ENCODE data around the gene IL17REL. TPM values are rescaled to one million over a fixed set of nuclear protein-coding genes. Genes with fewer than 3 reads are reported as not detected.

Gene IL17REL
- polyA plus RNA-seq, 4 donors: 0.06 TPM; not detected in 3

DNA sequence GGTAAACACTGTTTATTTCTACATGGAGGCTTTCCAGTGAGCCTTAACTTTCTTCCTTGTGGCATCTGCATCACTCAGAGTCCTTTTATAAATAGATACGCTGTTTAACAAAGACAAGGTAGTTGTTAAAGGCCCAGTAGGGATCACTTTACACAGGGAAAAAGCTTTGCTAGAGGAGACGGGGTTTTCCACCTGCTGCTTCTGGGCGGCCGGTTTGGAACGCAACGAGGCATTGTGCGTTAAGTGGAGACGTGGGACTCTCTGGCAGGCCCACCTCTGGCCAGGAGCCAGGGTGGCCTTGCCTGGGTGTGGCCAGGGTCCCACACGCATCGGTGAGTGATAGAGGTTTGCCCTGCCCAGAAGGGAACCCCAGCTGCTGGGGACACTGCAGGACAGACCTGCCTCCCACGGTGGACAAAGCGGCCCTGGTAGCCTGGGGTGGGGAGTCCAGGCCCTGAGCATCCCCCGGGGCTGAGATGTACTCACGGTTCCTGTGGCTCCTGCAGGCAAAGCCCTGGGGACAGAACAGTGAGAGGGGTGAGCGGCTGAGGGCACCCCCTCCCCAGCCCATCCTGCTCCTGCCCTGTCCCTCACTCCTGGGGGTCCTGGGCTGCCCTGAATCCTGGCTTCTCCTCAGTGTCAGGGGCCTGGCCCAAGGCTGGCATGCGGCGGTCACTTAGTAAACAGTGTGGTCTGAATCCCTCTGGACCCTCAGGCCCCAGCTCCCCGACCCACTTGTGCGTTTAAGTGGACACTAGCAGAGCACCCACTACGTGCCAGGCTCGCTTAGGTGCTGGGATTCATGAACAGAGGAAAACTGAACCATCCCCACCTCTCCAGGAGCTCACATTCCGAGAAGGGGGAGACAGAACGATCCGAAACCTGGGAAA is 4.2 kb downstream of the IL17REL start:
- DNase-seq (ENCODE audit: low read depth in 4 of 4, low spot score in 2 of 4): no peak

DNA sequence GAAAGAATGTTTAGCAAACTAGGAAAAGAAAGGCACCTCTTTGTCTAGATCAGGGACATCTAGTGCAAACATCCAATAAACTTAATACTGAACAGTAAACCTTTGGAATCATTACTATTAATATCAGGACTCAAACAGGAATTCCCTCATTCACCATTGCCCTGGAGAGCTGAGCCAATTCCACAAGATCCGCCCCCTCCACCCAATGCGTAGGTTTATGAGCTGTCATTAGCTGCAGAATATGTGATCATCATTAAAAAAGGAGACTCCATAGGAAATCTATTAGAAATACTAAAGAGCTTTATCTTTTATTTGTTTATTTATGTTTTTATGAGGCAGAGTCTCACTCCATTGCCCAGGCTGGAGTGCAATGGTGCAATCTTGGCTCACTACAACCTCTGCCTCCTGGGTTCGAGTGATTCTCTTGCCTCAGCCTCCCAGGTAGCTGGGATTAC is 5.5 kb downstream of the IL17REL start:
- DNase-seq (ENCODE audit: low read depth in 4 of 4, low spot score in 2 of 4): no peak

DNA sequence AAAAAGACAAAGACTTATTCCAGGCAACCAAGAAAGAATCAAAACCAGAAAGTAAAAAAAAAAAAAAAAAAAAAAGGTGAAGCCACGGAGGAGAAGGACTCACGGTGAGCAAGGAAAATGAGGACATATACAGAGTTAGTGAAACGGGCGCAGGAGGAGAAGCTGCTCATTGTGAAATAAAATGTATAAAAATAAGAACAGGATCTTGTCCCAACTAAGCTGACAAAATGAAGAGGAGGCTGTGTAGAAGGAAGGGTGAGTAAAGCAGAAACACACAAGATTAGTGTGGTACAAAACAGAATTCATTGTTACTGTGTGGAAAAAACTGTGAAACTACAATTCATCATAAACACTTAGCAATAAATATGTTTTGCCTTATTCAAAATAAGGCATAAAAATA is 7.6 kb downstream of the IL17REL start:
- DNase-seq (ENCODE audit: low read depth in 4 of 4, low spot score in 2 of 4): no peak

DNA sequence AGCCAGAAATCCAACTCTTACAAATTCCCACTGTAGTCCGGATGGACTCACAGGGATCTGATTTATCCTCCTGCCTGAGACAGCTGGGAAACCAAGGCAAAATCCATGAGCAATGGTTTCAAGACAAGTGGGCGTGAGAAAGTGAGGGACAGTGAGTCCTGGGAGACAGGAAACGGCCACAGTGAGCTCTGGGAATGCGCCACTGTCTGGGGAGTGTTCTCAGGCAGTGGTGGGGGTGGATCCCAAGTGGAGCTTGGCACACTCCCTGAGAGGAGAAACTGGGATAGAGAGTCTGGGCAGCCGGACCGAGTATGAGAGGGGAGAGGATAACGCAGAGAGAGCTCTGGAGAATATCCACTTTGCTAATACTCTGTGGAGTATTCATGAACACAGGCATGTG is 9.8 kb downstream of the IL17REL start:
- no peak for DNase-seq (ENCODE audit: low read depth in 4 of 4, low spot score in 2 of 4)

DNA sequence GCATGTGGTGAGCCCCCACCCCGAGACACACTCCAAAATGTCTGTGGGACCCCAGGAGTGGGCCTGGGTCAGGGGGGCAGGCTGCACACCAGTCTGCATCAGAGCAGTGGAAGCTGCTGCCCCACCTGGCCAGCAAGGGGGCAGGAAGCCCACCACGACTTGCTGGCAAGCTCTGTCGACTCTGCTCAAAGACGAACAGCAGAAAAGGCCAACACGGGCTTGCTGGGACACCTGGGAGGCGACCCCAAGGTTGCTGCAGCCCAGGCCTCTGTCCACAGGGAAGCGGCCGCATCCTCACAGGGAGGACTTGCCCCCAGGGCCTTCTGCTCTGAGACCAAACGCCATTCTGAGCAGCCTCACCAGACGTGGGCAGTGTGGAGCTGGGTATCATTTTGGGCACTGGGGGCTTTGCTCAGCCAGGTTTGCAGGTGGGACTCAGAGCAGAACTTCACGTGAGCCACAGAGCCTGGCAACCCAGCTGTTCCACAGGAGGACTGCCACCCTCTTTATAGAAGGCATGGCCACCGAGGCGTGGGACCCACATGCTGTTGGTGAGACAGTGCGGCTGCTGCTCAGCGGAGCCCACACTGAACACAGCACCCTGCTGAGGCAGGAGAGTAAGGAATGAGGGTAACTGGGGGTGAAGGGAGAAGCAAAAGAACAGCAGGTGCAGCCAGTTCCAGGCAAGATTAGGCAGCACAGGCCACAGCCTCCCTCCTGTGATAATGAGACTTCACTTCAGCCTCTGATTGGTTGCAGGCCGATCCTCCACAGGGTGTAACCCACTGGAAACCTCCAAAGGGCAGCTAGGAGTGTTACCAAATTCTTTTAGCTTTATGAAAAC is 11.0 kb downstream of the IL17REL start:
- no peak for DNase-seq (ENCODE audit: low read depth in 4 of 4, low spot score in 2 of 4)

DNA sequence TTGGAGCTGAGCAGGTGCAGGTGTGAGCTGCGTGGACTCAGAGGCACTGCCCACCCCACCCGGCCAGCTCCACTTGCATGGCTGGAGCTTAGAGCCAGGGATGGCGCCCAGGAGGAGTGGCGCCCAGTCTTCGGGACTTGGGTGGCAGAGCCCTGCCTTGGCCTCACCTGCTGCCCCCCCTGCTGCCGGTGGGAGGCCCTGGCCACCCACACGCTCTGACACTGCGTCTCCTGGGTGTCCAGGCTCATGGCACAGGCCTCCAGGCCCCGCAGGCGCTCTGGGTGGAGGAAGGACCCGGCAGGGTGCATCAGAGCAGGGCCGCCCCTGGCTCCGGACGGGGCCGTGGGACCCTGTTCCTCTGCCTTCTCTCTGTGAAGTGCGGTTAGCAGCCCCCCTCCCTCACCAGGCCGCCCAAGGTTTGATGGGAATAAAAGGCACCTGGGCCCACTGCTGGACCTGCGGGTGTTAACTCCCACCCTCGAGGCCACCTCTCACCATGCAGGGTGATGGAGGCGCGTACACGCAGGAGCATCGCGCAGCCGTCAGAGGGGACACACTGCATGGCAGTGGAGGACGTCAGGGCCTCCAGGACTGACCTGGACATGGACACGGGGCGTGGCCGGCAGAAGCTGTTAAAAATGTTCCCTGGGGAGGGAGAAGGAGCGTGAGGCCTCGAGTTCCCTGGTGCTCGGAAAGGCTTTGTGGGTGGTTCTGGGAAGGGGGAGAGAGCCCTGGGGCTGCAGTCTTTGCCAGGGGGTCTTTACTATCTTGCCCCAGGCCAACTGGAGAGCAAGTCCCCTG is 11.8 kb downstream of the IL17REL start:
- DNase-seq (ENCODE audit: low read depth in 4 of 4, low spot score in 2 of 4): no peak

DNA sequence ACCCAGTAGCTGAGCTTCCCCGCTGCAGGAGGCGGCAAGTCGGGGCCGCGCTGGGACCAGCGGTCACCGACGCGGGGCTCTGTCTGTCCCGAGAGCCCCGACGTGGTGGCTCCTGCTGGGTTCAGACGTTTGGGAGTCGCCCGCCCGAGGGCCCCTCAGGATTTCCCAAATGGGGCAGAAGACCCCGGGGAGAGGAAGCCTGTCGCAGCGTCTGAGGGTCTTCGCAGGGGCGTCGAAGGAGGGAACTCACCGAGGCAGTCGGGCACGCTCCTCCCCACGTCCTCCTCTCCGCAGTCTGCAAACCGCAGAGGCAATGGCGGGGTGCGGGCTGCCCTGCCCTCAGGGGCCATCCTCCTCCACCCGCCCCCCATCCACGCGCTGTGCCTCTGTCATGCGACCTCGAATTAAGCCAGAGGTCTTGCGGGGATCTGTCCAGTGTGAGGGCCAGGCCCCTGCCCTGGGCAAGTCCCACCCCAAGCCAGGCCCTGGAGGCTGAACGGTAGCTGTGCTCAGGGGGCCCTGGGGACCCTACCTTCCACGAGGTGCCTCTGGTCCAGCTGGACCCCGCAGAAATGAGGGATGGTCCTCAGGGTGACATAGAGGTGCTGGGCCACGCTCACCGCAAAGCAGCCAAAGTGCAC is 12.5 kb downstream of the IL17REL start:
- no peak for DNase-seq (ENCODE audit: low read depth in 4 of 4, low spot score in 2 of 4)

DNA sequence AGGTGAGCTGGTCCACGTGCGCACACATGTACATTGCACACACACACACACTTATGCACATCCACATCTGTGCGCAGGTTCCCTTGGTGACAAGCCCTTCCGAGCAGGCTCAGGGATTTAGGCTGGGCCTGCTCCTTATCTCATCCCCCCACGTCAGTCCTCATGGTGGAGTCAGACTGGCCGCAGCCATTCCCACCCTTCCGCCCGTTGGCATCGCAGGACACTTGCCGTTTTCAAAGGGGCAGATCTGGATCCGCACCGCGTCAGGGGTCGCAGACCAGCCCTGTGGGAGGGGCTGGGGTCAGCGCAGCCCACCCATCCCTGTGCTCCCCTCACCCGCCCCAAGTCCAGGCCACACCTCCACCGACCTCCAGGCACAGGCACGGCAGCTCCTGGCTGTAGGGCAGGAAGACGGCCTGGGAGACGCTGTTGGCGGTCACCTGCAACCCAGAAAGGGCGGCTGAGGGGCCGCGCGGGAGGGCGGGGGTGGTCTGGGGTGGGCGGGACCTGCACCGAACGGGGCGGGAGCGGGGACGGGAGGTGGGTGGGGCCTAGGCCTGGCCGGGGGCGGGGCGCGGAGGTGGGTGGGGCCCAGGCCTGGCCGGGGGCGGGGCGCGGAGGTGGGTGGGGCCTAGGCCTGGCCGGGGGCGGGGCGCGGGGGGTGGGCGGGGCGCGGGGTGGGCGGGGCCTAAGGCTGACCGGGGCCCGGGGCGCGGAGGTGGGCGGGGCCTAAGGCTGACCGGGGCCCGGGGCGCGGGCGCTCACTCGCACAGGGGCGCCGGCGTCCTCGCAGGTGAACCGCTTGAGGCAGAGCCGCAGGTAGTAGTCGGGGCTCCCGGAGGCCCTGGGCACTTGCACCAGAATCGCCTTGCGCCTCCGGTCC is 13.3 kb downstream of the IL17REL start:
- DNase-seq (ENCODE audit: low read depth in 4 of 4, low spot score in 2 of 4): no peak

DNA sequence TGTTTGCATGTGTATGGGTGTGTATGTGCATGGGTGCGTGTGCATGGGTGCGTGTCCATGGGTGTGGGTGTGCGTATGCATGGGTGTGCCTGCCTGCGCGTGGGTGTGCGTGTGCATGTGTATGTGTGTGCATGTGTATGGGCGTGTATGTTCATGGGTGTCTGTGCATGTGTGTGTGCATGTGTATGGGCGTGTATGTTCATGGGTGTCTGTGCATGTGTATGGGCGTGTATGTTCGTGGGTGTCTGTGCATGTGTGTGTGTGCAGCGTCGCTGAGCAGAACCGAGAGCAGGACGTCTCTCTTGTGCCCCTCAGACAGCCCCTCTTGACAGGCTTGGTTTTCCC is 13.9 kb downstream of the IL17REL start:
- DNase-seq (ENCODE audit: low read depth in 4 of 4, low spot score in 2 of 4): no peak

DNA sequence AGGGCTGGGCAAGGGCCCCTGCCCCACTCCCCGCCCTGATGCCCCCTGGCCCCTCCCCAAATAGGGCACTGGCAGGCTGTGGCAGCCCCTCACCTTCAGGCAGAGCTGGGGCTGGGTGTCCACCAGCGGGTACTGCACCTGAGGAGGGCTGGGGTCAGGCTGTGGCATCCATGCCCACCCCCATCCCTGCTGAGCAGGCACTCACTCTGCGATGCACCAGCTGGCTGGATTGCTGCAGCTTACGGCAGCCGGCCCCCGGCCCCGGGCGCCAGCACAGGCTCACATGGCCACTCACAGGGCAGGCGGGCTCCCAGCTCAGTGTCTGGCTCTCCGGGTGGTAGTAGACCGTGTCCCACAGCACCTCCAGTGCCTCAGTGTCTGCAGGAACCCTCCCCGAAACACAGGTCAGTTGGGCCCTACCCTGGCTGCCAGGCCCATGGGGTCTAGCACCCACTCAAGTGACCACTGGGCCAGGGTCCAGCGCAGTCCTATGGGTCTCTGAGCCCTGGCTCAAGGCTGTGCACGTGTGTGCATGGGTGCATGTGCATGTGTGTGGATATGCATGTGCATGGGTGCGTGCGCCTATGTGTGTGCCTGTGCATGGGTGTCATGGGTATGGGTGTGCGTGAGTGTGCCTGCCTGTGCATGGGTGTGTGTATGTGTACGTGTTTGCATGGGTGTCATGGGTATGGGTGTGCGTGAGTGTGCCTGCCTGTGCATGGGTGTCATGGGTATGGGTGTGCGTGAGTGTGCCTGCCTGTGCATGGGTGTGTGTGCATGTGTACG is 14.4 kb downstream of the IL17REL start:
- no peak for DNase-seq (ENCODE audit: low read depth in 4 of 4, low spot score in 2 of 4)

DNA sequence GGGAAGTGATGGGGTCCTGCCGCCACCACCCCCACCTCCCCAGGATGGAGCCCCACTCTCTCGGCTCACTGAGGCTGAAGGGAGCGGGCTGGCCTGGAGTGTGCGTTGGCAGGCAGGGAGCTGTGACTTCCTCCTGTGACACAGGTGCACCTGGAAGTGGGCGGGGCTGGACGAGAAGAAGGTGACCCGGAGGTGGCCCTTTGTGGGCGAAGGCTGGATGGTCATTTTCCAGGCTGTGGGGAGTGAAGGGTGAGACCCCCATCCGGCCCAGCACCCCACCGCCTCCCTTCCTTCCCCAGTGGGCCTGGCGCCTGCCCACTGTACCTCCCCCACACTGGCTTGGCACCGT is 15.3 kb downstream of the IL17REL start:
- no peak for DNase-seq (ENCODE audit: low read depth in 4 of 4, low spot score in 2 of 4)

DNA sequence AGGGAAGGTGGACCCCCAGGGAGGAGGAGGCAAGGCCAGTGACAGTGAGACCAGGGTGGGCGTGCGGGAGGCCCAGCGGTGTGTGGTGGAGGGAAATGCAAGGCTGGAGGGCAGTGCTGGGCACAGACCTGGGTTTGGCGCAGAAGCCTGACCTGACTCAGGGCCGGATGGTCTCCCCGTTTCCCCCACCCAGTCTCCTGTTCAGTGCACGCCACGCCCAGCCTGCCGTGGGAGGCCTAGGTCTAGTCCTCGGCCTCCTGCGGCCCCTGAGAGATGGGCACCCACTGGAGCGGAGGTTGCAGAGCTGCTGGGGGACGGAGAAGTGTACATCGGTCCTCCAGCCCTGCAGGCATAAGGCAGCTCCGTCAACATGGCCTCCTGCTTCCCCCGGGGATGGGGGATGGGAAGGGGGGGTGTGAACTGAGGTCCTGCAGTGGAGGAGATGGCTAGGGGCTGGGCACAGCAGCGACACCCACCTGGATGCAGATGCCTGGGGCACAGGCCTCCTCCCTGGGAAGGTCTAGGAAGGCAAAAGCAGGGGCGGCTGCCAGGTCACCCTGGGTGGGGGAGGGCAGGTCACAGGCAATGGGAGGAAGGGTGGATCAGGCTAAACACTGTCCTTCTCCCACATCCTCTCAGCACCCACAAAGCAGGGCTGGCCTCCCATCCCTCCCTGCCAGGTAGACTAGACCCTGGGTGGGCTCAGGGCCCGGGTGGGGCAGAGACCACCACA is 15.9 kb downstream of the IL17REL start:
- DNase-seq (ENCODE audit: low read depth in 4 of 4, low spot score in 2 of 4): no peak

DNA sequence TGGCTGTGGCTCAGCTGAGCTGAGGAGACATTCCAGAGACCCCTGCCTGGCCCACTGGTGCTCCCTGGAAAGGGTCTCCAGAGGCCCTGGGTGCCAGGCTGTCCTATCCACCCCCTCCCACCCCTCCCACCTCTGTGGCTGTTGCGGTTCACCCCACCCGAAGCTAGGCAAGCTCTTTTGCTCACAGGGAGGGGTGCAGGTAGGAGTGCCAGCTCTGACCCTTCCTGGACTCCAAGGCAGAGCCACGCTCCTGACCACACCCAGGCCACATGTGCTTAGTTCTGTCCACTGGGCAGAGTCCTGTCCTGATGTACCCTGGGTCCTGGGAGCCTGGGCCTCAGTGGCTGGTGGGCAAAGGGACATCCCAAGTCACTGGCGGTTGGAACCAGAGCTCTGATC is 16.4 kb downstream of the IL17REL start:
- no peak for DNase-seq (ENCODE audit: low read depth in 4 of 4, low spot score in 2 of 4)

DNA sequence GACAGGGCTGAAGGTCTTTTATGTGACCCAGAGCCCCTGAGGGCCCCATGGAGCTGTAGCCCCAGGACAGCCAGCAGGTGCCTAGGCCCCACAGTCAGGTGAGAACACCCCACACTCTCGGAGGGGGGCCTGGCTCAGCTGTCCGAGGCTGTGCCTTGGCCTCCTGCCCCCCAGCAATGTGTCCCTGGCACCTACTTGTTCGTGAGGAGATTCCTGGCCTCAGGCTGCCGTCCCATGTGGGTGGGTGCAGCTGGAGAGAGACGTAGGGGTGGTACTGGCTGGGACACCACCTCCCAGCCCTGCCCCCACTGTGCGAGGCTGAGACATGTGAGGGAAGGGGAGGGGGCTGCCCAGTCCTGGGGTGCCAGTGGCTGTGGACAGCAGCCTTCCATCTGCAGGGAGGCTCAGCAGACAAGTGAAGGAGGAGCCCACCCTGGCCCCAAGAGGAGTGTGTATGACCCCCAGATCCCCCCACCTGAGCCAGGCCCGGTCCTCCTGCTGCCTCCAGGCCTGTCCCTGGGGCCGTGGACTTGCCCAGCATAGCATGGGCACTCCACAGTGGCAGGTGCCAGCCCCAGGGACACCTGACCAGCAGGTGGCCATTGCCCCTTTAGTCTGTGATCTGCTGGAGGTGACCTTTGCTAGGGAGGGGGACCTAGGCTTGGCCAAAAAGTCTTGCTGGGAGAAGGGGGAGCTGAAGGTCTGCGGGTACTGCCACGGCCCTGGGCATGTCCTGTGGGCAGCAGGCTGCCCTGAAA is 17.0 kb downstream of the IL17REL start:
- DNase-seq (ENCODE audit: low read depth in 4 of 4, low spot score in 2 of 4): no peak

DNA sequence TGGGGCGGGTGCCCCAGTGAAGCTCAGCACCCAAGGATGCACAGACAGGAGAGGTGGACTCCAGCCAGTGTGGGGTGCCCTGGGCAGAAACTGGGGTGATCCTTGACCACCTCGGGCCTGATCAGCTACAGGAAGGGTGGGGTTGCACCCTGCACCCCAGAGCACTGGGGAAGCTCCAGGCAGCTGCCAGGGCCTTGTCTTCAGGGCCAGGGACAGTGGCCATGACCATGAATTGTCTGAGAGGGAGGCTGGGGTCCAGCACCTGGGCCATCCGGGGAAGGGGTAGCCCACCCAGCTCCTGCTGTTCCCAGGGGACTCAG is 17.6 kb downstream of the IL17REL start:
- no peak for DNase-seq (ENCODE audit: low read depth in 4 of 4, low spot score in 2 of 4)

DNA sequence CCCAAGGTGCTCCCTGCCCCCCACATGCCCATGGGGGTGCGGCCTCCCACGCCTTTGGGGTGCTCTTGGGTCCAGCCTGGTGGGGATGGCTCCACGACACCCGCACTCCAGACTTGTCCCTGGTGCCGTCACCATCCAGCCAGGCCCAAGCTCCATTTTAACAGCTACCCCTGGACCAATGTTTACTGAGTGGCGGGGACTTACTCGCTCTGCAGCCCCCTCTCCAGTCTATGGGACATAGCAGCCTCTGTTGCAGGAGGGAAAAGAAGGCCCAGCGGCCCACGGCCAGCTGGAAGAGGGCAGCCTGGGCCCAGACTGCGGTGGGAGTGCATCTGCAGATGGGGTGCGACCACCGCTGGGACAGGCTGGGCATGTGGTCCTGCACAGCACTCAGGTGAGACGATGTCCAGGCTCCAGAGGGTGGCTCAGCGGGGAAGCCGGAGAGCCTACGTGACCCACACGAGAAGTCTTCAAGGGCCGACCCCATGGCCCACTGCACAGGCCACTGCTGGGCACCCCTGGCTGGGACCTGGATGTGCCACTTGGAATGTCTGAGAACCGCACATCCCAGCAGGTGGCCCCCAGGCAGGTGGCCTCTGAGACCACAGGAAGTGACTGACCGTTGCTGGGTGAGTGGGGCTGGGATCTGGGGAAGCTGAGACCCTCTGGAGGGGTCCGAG is 18.1 kb downstream of the IL17REL start:
- no peak for DNase-seq (ENCODE audit: low read depth in 4 of 4, low spot score in 2 of 4)

All from left renal cortex interstitium (tissue), 4 donors.